H9 (cell line): ENCODE results near the gene ARID3A. TPM values are rescaled to one million over a fixed set of nuclear protein-coding genes. Genes with fewer than 3 reads are reported as not detected.

Source experiments
- DNase-seq: peaks from one replicate; pipeline ENCODE4 v3.0.0-alpha.2; 2017
- H2AFZ ChIP-seq: one replicate; pipeline ENCODE4 v1.6.1; 2013; ENCODE audit warnings: mild to moderate bottlenecking, low read length, control low read depth, moderate library complexity
- H2AK5ac ChIP-seq: 2 replicates; pipeline ENCODE4 v1.6.1; 2013; ENCODE audit warnings: low read length, control low read depth, mixed read lengths; ENCODE audit not compliant: insufficient read length
- H2BK120ac ChIP-seq: one replicate; pipeline ENCODE4 v1.6.1; 2013; ENCODE audit warnings: low read depth, mild to moderate bottlenecking, low read length, control low read depth, inconsistent platforms; ENCODE audit not compliant: poor library complexity, severe bottlenecking
- H2BK12ac ChIP-seq: 2 replicates; pipeline ENCODE4 v1.6.1; 2013; ENCODE audit warnings: low read length, control low read depth, mixed read lengths, low read depth; ENCODE audit not compliant: insufficient read length
- H2BK15ac ChIP-seq: 2 replicates; pipeline ENCODE4 v1.6.1; 2013; ENCODE audit warnings: low read depth, low read length, control low read depth
- H2BK20ac ChIP-seq: one replicate; pipeline ENCODE4 v1.6.1; 2013; ENCODE audit warnings: low read depth, mild to moderate bottlenecking, low read length, control low read depth, inconsistent platforms; ENCODE audit not compliant: poor library complexity, severe bottlenecking
- H2BK5ac ChIP-seq: 2 replicates; pipeline ENCODE4 v1.6.1; 2013; ENCODE audit warnings: low read length, control low read depth, mixed read lengths; ENCODE audit not compliant: insufficient read length
- H3K14ac ChIP-seq: 2 replicates; pipeline ENCODE4 v1.6.1; 2013; ENCODE audit warnings: low read length, control low read depth; ENCODE audit not compliant: insufficient read depth
- H3K18ac ChIP-seq: 2 replicates; pipeline ENCODE4 v1.6.1; 2013; ENCODE audit warnings: low read depth, mild to moderate bottlenecking, mixed read lengths, low read length, control low read depth; ENCODE audit not compliant: insufficient read length
- H3K23ac ChIP-seq: 2 replicates; pipeline ENCODE4 v1.6.1; 2013; ENCODE audit warnings: low read length, control low read depth, mixed read lengths, low read depth; ENCODE audit not compliant: insufficient read length
- H3K23me2 ChIP-seq: 2 replicates; pipeline ENCODE4 v1.6.1; 2013; ENCODE audit warnings: low read depth, mild to moderate bottlenecking, mixed read lengths, low read length, control low read depth; ENCODE audit not compliant: insufficient read length, poor library complexity, severe bottlenecking
- H3K27ac ChIP-seq: 2 replicates; pipeline ENCODE4 v1.5.1; 2013; ENCODE audit warnings: low read length, control low read depth, mixed read lengths, low read depth; ENCODE audit not compliant: insufficient read length
- H3K27me3 ChIP-seq: 2 replicates; pipeline ENCODE4 v1.6.1; 2013; ENCODE audit warnings: low read length, control low read depth, inconsistent platforms; ENCODE audit not compliant: insufficient read depth
- H3K4ac ChIP-seq: 2 replicates; pipeline ENCODE4 v1.6.1; 2013; ENCODE audit warnings: low read depth, mild to moderate bottlenecking, control low read depth, inconsistent platforms, low read length, moderate library complexity
- H3K4me1 ChIP-seq: 2 replicates; pipeline ENCODE4 v1.6.1; 2013; ENCODE audit warnings: low read length, control low read depth, inconsistent platforms; ENCODE audit not compliant: insufficient read depth
- H3K4me2 ChIP-seq: 2 replicates; pipeline ENCODE4 v1.6.1; 2013; ENCODE audit warnings: low read length, control low read depth, mixed read lengths; ENCODE audit not compliant: insufficient read length, insufficient read depth
- H3K56ac ChIP-seq: 2 replicates; pipeline ENCODE4 v1.6.1; 2013; ENCODE audit warnings: low read depth, mild to moderate bottlenecking, mixed read lengths, low read length, control low read depth; ENCODE audit not compliant: insufficient read length
- H3K79me1 ChIP-seq: 2 replicates; pipeline ENCODE4 v1.6.1; 2013; ENCODE audit warnings: low read depth, mild to moderate bottlenecking, moderate library complexity, low read length, control low read depth, inconsistent platforms; ENCODE audit not compliant: insufficient read depth, poor library complexity, severe bottlenecking
- H3K79me2 ChIP-seq: 2 replicates; pipeline ENCODE4 v1.6.1; 2013; ENCODE audit warnings: low read length, control low read depth, inconsistent platforms; ENCODE audit not compliant: insufficient read depth
- H3K9ac ChIP-seq: 2 replicates; pipeline ENCODE4 v1.6.1; 2013; ENCODE audit warnings: low read length, control low read depth, mixed read lengths; ENCODE audit not compliant: insufficient read length; ENCODE audit errors: extremely low read depth
- H3K9me3 ChIP-seq: one replicate; pipeline ENCODE4 v1.6.1; 2013; ENCODE audit warnings: low read depth, low read length, inconsistent platforms; ENCODE audit not compliant: control insufficient read depth
- H3T11ph ChIP-seq: one replicate; pipeline ENCODE4 v1.6.1; 2013; ENCODE audit warnings: mild to moderate bottlenecking, low read length, control low read depth, inconsistent platforms
- H4K20me1 ChIP-seq: one replicate; pipeline ENCODE4 v1.6.1; 2013; ENCODE audit not compliant: control insufficient read depth, insufficient read length, insufficient read depth
- H4K5ac ChIP-seq: 2 replicates; pipeline ENCODE4 v1.6.1; 2013; ENCODE audit warnings: low read depth, mild to moderate bottlenecking, mixed read lengths, low read length, control low read depth; ENCODE audit not compliant: insufficient read length
- H4K8ac ChIP-seq: replicated peaks from 2 replicates; pipeline ENCODE4 v1.6.1; 2013; ENCODE audit warnings: low read length, control low read depth, mixed read lengths, low read depth; ENCODE audit not compliant: insufficient read length
- H4K91ac ChIP-seq: 2 replicates; pipeline ENCODE4 v1.6.1; 2013; ENCODE audit warnings: low read depth, mild to moderate bottlenecking, moderate library complexity, mixed read lengths, low read length, control low read depth; ENCODE audit not compliant: insufficient read length
- H3K27ac Mint-ChIP-seq, 3 experiments: 2 replicates in 2 of 3; 3 replicates in 1 of 3; pipeline ENCODE4 v1.8.0; 2020 to 2021; ENCODE audit warnings: mixed read lengths in 3 of 3, mild to moderate bottlenecking in 1 of 3, moderate library complexity in 1 of 3
- H3K27me3 Mint-ChIP-seq: 2 replicates; pipeline ENCODE4 v1.8.0; 2021; ENCODE audit warnings: low read depth, mild to moderate bottlenecking, moderate library complexity, mixed read lengths
- H3K36me3 Mint-ChIP-seq, 3 experiments: 2 replicates in 2 of 3; 3 replicates in 1 of 3; pipeline ENCODE4 v1.8.0; 2020 to 2021; ENCODE audit warnings: low read depth in 3 of 3, mixed read lengths in 3 of 3; ENCODE audit not compliant: insufficient read depth in 1 of 3
- H3K4me1 Mint-ChIP-seq, 2 experiments: 2 replicates each; pipeline ENCODE4 v1.8.0; 2020; ENCODE audit warnings: mixed read lengths in 2 of 2
- H3K4me3 Mint-ChIP-seq, 2 experiments: 2 replicates in 1 of 2; 3 replicates in 1 of 2; pipeline ENCODE4 v1.8.0; 2020 to 2021; ENCODE audit warnings: mild to moderate bottlenecking in 2 of 2, mixed read lengths in 2 of 2, moderate library complexity in 1 of 2
- H3K9me3 Mint-ChIP-seq, 2 experiments: 2 replicates in 1 of 2; 3 replicates in 1 of 2; pipeline ENCODE4 v1.8.0; 2020; ENCODE audit warnings: mild to moderate bottlenecking in 2 of 2, mixed read lengths in 2 of 2, moderate library complexity in 1 of 2
- WGBS: extraction: QIAGEN DNeasy Blood & Tissue Kit; methylation state at CpG from one replicate; pipeline ENCODE4 v1.1.7; 2013; ENCODE audit warnings: missing lambda C conversion rate, low lambda C conversion rate, mixed read lengths; ENCODE audit not compliant: insufficient read length; ENCODE audit errors: extremely low coverage; 5-methylcytosine and 5-hydroxymethylcytosine counted together
- total RNA-seq: library from RNA; stranded (reverse); gene quantifications from 2 replicates; pipeline ENCODE4 v1.2.1, GENCODE V29; 2021
- TF ChIP-seq, protein P1 (sequence below): fragments of 200-600 bp; sonication (generic); conservative IDR thresholded peaks from 3 replicates; pipeline ENCODE4 v1.8.0; 2021; ENCODE audit warnings: antibody characterized with exemption, mild to moderate bottlenecking

The ARID3A gene
- total RNA-seq, 1 experiment from 2014 or later: 98.3 TPM

DNA sequence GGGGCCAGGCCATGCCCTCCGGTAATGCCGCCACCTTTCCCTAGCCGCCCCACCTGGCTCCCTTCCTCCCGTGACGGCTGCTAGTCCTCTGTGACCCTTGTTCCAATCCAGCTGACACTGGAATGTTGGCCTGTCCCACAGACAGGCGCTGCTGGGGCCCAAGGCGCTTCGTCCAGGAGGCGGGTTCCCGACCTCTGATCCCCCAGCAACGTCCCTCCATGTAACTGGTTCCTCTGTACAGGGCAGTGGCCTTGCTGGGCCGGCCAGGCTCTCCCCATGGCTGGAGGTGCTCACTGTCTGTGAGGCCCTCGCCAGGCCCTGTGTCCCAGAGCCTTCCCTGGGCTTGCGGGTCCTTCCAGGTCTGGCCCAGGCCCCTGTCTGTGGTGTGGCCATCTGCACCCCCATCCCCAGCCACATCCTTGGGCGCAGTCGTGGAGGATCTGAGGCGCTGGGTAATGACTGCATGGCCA is 67.6 kb downstream of the ARID3A start:
- H4K5ac ChIP-seq: no peak overlapping the region
- Mint-ChIP-seq H3K27ac (peak overlapping the region in 1 of 3 experiments; percentile 76; a peak in 1 of 7 replicates), H3K4me1 (peaks cover 5 to 16% of the 10 kb centered on the region in 2 experiments), H3K27me3 (peaks cover 22% of the 10 kb centered on the region), H3K4me3 (no peak overlapping the region), H3K36me3 (peaks cover 5 to 21% (median 16%) of the 10 kb centered on the region in 3 experiments; a peak in 6 of 7 replicates), H3K9me3 (no peaks in the 10 kb centered on the region; a peak in 1 of 5 replicates)
- TF ChIP-seq, protein P1, sequence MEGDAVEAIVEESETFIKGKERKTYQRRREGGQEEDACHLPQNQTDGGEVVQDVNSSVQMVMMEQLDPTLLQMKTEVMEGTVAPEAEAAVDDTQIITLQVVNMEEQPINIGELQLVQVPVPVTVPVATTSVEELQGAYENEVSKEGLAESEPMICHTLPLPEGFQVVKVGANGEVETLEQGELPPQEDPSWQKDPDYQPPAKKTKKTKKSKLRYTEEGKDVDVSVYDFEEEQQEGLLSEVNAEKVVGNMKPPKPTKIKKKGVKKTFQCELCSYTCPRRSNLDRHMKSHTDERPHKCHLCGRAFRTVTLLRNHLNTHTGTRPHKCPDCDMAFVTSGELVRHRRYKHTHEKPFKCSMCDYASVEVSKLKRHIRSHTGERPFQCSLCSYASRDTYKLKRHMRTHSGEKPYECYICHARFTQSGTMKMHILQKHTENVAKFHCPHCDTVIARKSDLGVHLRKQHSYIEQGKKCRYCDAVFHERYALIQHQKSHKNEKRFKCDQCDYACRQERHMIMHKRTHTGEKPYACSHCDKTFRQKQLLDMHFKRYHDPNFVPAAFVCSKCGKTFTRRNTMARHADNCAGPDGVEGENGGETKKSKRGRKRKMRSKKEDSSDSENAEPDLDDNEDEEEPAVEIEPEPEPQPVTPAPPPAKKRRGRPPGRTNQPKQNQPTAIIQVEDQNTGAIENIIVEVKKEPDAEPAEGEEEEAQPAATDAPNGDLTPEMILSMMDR: no peak
- H3K4me1 ChIP-seq: no peaks in the 10 kb centered on the region
- H3T11ph ChIP-seq: no peak overlapping the region
- no peak overlapping the region for H2BK120ac ChIP-seq
- H3K4ac ChIP-seq: no peak overlapping the region
- H4K8ac ChIP-seq: no peak overlapping the region
- no peaks in the 10 kb centered on the region for H3K23me2 ChIP-seq
- no peak overlapping the region for H2BK5ac ChIP-seq
- no peak overlapping the region for H3K56ac ChIP-seq
- no peak overlapping the region for H4K91ac ChIP-seq
- H3K9me3 ChIP-seq: no peaks in the 10 kb centered on the region
- H2AK5ac ChIP-seq: no peak overlapping the region
- H2AFZ ChIP-seq: no peak overlapping the region
- H3K4me2 ChIP-seq: no peak overlapping the region
- H3K27ac ChIP-seq: no peak overlapping the region
- no peak overlapping the region for H2BK20ac ChIP-seq
- DNase-seq: no peak
- H4K20me1 ChIP-seq: peaks cover 7% of the 10 kb centered on the region
- H3K23ac ChIP-seq: no peak overlapping the region
- H2BK15ac ChIP-seq: no peak overlapping the region
- H3K79me1 ChIP-seq: no peaks in the 10 kb centered on the region
- no CpG with 5 or more reads among the region's 17 CpGs for WGBS
- H3K18ac ChIP-seq: no peak overlapping the region
- H2BK12ac ChIP-seq: no peak overlapping the region
- no peaks in the 10 kb centered on the region for H3K79me2 ChIP-seq
- no peaks in the 10 kb centered on the region; the same call in 1 of the 2 replicates for H3K27me3 ChIP-seq
- no peak overlapping the region for H3K9ac ChIP-seq
- no peak overlapping the region for H3K14ac ChIP-seq
